ENCODE results near the gene MTFR1L. TPM values are rescaled to one million over a fixed set of nuclear protein-coding genes. Genes with fewer than 3 reads are reported as not detected.

Gene MTFR1L
- total RNA-seq, 6 experiments from 2014 or later, result 30.8 to 48.9 (median 43.3) TPM

GRCh38 chr1:25781130-25781433 is 38.7 kb upstream of the MTFR1L start:
- Histone ChIP-seq H3K4me3 (no peak overlapping the region), H3K27ac (no peak overlapping the region), H3K36me3 (no peaks in the 10 kb centered on the region), H3K27me3 (no peaks in the 10 kb centered on the region), H3K9me3 (no peaks in the 10 kb centered on the region), H3K4me1 (peaks cover 0 to 17% (median 8%) of the 10 kb centered on the region in 4 donors)
- intact Hi-C loops (cut with DNase I), result no loop called here
- ATAC-seq, result peak; percentile 20 to 68 (median 38)
- WGBS (ENCODE audit: insufficient coverage, low coverage, low lambda C conversion rate, missing lambda C conversion rate), result no CpG with 5 or more reads among the region's 3 CpGs
- no peak for DNase-seq
- no peak for TF ChIP-seq POLR2A (IDR thresholded peaks at IDR 0.05)
- TF ChIP-seq, protein P1, sequence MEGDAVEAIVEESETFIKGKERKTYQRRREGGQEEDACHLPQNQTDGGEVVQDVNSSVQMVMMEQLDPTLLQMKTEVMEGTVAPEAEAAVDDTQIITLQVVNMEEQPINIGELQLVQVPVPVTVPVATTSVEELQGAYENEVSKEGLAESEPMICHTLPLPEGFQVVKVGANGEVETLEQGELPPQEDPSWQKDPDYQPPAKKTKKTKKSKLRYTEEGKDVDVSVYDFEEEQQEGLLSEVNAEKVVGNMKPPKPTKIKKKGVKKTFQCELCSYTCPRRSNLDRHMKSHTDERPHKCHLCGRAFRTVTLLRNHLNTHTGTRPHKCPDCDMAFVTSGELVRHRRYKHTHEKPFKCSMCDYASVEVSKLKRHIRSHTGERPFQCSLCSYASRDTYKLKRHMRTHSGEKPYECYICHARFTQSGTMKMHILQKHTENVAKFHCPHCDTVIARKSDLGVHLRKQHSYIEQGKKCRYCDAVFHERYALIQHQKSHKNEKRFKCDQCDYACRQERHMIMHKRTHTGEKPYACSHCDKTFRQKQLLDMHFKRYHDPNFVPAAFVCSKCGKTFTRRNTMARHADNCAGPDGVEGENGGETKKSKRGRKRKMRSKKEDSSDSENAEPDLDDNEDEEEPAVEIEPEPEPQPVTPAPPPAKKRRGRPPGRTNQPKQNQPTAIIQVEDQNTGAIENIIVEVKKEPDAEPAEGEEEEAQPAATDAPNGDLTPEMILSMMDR (IDR thresholded peaks at IDR 0.05), result no peak

GRCh38 chr1:25782608-25783201 is 37.0 kb upstream of the MTFR1L start:
- 49% methylated on average over 13 of the region's 18 CpGs for WGBS (ENCODE audit: insufficient coverage, low coverage, low lambda C conversion rate, missing lambda C conversion rate)
- Histone ChIP-seq H3K4me1 (peaks cover 0 to 17% (median 8%) of the 10 kb centered on the region in 4 donors), H3K27ac (no peak overlapping the region), H3K4me3 (no peak overlapping the region), H3K9me3 (no peaks in the 10 kb centered on the region), H3K27me3 (no peaks in the 10 kb centered on the region), H3K36me3 (peaks cover 0 to 4% (median 0%) of the 10 kb centered on the region in 4 donors)
- TF ChIP-seq, protein P1 (IDR thresholded peaks at IDR 0.05), result no peak
- no peak for TF ChIP-seq POLR2A (IDR thresholded peaks at IDR 0.05)
- ATAC-seq (no peak), DNase-seq (no peak)
- intact Hi-C loops (cut with DNase I), result no loop called here

- no peaks in the 10 kb centered on the region for H3K27me3 ChIP-seq
- ATAC-seq, result peak in 3 of 4 donors; percentile 17 to 32 (median 22)
- intact Hi-C loops (cut with DNase I), result no loop called here
- H3K4me1 ChIP-seq, result peaks cover 0 to 17% (median 8%) of the 10 kb centered on the region in 4 donors
- no peak for DNase-seq
- TF ChIP-seq, protein P1 (IDR thresholded peaks at IDR 0.05), result no peak
- no peak for TF ChIP-seq POLR2A (IDR thresholded peaks at IDR 0.05)
- no peak overlapping the region for H3K4me3 ChIP-seq
- WGBS (ENCODE audit: insufficient coverage, low coverage, low lambda C conversion rate, missing lambda C conversion rate), result 63% methylated on average over 7 of the region's 9 CpGs
- no peaks in the 10 kb centered on the region for H3K9me3 ChIP-seq
- no peak overlapping the region for H3K27ac ChIP-seq
- peaks cover 0 to 4% (median 0%) of the 10 kb centered on the region in 4 donors for H3K36me3 ChIP-seq
Observed at GRCh38 chr1:25784575-25785051, 35.1 kb upstream of the MTFR1L start.

GRCh38 chr1:25785333-25786067 is 34.3 kb upstream of the MTFR1L start:
- H3K27ac ChIP-seq, result no peak overlapping the region
- 77% methylated on average over 7 of the region's 10 CpGs for WGBS (ENCODE audit: insufficient coverage, low coverage, low lambda C conversion rate, missing lambda C conversion rate)

More at GRCh38 chr1:25785333-25786067, 34.3 kb upstream of the MTFR1L start:
- H3K4me1 ChIP-seq, result peaks cover 0 to 9% (median 4%) of the 10 kb centered on the region in 4 donors
- ATAC-seq, result no peak
- H3K27me3 ChIP-seq, result no peaks in the 10 kb centered on the region
- no peak for DNase-seq
- H3K4me3 ChIP-seq, result no peak overlapping the region
- TF ChIP-seq, protein P1 (IDR thresholded peaks at IDR 0.05), result no peak
- no peak for TF ChIP-seq POLR2A (IDR thresholded peaks at IDR 0.05)
- intact Hi-C loops (cut with DNase I), result no loop called here
- H3K9me3 ChIP-seq, result no peaks in the 10 kb centered on the region
- H3K36me3 ChIP-seq, result peaks cover 0 to 4% (median 0%) of the 10 kb centered on the region in 4 donors
